GM18520 (cell line): ENCODE data around the gene KCTD4.
A peak's percentile ranks its signal among the peaks of the same experiment; 100 is the strongest.
"Not testable (repeated sequence)": the region's sequence is repeated elsewhere in the genome, so short reads cannot be mapped to it uniquely, and the experiment has no call there.

Experiments used
- ATAC-seq: cut with Tn5 transposase; IDR thresholded peaks from one replicate; pipeline ENCODE4 v1.9.1; 2021; ENCODE audit not compliant: unreplicated experiment

The KCTD4 gene

GRCh38 chr13:45216193-45216592 lies 15.3 kb upstream of the KCTD4 start:
- no peak for ATAC-seq

GRCh38 chr13:45215392-45216077 lies 14.7 kb upstream of the KCTD4 start:
- no peak for ATAC-seq

DNA sequence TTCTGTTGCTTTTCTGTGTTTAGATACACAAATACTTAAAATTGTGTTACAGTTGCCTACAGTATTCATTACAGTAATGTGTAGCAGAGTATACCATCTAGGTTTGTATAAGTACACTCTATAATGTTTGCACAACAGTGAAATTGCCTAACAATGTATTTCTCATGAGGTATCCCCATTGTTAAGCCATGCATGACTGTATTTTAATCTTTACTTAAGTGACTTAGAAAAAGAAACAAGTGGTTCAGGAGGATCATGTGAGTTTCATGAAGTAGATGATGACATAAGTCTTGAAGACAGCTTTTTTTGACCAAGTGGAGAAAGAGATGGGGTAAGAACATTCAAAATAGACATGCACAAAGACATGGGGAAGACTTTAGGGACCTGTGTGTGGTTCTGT lies 8.4 kb upstream of the KCTD4 start:
- ATAC-seq: no peak

GRCh38 chr13:45208132-45208531 lies 7.3 kb upstream of the KCTD4 start:
- ATAC-seq: no peak

- ATAC-seq: no peak
These were observed 6.5 kb upstream of the KCTD4 start for GRCh38 chr13:45207319-45207718.

DNA sequence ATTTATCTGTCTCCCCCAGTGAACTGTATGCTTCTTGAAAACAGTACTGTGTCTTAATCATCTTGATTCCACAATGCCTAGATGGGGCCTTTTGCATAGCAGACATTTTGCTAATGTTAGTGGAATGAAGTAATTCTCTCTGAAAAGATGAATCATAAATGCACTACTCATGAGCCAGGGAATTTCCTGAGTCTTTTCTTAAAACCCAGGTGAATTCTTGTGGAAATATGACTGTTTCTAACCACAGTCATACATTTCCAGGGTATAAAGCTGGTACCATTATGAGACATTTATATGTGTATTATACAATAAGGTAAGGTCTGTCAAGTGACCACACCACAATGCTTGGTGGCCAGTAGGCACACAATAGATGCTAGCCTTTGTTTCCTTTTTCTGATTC lies 5.5 kb upstream of the KCTD4 start:
- peak; percentile 64 for ATAC-seq

DNA sequence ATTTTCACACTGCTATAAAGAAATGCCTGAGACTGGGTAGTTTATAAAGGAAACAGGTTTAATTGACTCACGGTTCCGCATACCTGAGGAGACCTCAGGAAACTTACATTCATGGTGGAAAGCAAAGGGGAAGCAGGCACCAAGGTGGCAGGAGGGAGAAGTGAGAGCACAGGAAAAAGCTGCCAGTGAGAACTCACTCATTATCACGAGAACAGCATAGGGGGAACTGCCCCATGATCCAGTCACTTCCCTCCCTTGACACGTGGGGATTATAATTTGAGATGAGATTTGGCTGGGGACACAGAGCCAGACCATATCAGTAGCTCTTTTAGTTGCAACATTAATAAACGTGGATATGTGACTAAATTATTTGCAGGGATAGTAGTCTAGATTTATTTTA lies 4.3 kb upstream of the KCTD4 start:
- no peak for ATAC-seq

- no peak for ATAC-seq
These were observed 1.1 kb downstream of the KCTD4 start for GRCh38 chr13:45199711-45200110.

- ATAC-seq: no peak
These were observed 1.9 kb downstream of the KCTD4 start for GRCh38 chr13:45198924-45199323.

- no peak for ATAC-seq
These were observed 2.8 kb downstream of the KCTD4 start for GRCh38 chr13:45198041-45198440.

DNA sequence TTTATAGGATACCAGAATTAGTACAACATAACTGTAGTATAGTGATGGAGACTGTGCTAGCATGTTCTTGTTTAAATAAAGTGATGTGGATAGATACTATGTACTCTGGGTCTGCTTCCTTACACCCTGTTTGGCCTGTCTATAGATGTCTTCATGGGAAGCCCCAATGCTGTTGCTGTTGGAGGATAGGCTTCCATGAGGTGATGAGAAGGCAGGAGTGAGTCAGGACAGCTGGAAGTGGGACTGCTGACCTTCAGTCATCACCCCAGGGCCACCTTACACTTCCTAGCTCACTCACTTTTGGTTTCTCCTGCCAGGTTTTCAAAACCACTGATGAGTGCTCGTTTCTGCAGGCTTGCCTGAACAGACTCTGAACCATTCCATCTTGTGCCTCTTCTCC lies 4.2 kb downstream of the KCTD4 start:
- no peak for ATAC-seq

DNA sequence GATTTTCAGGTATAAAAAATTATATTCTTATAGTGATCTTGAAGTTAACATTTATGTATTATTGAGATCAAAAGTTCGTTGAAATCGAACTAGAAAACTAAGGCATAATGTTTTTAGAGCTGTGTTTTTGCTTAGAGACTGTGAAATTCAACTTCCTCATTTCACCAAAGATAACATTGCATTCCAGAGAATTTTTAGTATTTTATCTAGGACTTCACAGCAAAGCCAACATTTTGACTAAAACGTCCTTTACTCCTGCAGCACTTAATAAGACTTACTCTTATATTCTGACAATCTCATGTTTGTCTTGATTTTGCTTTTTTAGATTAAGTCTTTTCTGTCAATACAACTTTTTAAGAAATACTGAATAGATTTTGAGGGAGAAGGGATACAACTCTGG lies 4.7 kb downstream of the KCTD4 start:
- no peak for ATAC-seq

- no peak for ATAC-seq
These were observed 5.4 kb downstream of the KCTD4 start for GRCh38 chr13:45195421-45195820.

DNA sequence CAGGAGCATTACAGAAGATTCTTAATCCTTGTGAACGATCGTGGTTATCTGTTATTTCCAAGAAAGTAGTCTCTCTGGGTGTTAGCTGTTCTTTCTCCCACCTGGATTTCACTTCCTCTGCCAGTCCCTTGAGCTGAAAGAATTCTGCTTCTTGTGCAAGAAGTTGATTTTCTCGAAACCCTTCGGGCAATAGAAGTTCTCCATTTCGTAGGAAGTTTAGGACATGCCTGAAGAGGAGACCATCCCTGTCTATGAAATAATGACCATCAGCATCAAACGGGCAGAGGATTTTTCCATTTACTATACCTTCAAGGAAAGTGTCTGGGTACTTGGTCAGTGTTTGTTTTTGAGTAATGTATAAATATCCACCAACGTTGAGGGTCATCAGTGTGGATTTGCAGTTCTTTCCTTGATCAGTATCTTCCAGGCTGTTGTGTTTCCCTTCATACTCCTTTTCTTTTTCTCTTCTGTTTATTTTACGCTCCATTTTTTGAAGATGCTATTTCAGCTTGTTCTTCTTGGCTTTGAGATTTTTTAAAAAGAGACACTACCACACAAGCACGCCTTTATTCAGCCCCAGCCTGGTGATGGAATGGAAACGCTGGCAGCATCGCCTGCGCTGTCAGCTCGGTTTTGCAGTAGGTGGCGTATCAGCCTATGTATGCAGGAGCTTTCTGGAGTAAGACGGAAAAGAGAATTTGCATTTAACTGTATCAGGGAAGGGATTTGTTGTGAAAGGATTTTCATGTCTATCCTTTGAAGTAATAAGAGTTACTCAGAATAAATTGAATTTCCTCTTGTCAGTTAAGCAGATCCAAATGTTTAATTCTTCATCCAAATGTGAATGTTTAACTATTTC lies 6.5 kb downstream of the KCTD4 start:
- ATAC-seq: no peak

DNA sequence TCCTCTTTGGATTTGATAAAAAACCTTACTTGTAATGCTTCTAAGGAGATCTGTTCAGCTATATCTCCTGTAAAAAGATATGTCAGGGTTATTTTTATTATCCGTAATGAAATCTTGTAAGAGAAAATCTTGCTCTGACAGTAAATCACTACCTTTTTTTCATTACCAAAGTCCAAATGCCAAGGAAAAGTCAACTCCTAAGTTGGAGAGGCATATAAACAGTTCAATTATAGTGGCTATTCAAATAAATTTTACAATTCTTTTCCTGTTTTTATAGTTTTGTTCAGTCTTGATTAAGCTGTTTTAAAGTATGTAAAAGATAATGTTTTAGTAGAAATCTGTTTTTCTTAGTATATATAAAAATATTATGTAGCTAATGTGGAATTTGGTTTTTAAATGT lies 9.0 kb downstream of the KCTD4 start:
- ATAC-seq: no peak

- ATAC-seq: not testable (repeated sequence)
These were observed 11.3 kb downstream of the KCTD4 start for GRCh38 chr13:45189511-45189910.

DNA sequence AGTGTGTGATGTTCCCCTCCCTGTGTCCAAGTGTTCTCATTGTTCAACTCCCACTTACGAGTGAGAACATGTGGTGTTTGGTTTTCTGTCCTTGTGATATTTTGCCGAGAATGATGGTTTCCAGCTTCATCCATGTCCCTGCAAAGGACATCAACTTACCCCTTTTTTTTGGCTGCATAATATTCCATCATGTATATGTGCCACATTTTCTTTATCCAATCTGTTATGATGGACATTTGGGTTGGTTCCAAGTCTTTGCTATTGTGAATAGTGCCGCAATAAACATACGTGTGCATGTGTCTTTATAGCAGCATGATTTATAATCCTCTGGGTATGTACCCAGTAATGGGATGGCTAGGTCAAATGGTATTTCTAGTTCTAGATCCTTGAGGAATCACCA lies 11.8 kb downstream of the KCTD4 start:
- not testable (repeated sequence) for ATAC-seq

DNA sequence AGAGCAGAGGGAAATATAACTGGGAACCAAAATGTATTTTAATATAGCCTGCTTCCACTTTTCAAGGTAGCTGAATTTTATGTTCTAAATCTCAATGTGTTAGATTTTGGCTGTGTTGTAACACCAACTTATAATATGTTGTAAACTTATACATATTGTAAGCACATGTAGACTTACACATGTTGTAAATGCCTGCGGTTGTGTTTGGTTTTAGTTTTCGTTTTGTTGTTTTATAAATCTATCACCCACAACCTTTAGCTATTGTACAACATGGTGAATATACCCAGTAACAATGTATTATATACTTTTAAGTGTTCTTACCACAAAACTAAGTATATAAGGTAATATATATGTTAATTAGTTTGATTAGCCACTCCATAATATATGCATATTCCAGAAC lies 15.6 kb downstream of the KCTD4 start:
- ATAC-seq: no peak

GRCh38 chr13:45184693-45185092 lies 16.2 kb downstream of the KCTD4 start:
- ATAC-seq: no peak

DNA sequence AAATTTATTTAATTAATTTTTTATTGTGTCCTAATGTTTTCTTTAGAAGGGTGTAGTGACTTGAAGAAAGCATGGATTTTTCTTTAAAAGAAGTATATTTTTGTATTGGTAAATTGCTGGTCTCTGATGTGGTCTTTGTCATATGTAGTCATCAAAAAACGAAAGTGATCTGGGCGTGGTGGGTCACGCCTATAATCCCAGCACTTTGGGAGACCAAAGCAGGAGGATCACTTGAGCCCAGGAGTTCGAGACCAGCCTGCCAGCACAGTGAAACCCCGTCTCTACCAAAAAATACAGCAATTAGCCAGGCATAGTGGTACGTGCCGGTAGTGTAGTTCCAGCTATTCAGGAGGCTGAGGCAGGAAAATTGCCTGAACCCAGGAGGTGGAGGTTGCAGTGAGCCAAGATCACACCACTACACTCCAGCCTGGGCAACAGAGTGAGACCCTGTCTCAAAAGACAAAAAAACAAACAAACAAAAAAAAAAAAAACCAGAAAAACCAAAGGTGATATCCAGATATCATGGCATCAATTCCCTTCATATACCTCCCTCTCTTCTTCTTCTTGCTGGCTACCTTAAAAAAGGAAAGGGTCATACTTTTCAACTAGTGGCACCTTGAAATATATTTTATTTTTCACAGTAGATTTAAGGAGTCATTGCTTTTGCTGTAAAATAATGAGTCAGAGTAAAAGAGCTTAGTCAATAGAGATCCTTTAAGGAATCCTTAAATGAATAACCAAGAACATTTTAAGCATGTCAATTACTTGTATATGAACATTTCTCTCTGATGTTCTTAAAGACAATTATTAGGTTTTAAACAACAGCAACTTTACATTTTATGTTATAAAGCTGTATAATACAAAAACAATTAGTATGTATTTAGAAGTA lies 19.9 kb downstream of the KCTD4 start:
- no peak for ATAC-seq

GRCh38 chr13:45180303-45180702 lies 20.5 kb downstream of the KCTD4 start:
- ATAC-seq: no peak

- ATAC-seq: no peak
These were observed 21.4 kb downstream of the KCTD4 start for GRCh38 chr13:45179428-45179827.
